ENCODE results near the gene INAFM1. TPM values are rescaled to one million over a fixed set of nuclear protein-coding genes. Genes with fewer than 3 reads are reported as not detected.
A peak's percentile ranks its signal among the peaks of the same experiment; 100 is the strongest.
"Not testable (repeated sequence)": the region's sequence is repeated elsewhere in the genome, so short reads cannot be mapped to it uniquely, and the experiment has no call there.

The INAFM1 gene
- total RNA-seq, 1 donor from 2014 or later, result 18.2 TPM

DNA sequence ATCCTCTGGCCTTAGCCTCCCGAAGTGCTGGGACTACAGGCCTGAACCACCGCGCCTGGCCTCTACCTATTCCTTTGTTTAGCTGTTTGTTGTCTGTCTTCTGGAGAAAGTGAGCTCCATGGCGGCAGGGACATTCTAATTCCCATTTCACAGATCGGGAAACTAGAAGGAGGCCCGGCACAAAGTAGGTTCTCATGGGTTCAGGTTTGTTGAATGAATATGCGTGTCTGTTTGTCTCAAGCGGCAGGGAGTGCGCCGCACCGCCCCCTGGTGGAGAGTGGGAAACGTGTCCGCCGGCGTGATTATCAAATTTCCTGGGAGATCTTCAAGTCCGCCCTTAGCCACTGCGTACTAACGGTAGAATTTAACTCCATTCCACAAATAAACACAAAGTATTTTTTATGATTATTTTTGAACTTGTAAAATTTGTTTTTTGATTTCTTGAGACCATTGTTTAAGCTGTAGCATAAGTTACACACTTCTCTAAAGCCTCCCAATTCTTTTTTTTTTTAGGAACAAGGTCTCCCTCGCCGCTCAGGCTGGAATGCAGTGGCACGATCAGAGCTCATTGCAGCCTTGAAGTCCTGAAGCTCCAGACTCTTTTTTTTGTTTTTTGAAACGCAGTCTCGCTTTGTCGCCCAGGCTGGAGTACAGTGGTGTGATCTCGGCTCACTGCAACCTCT, 27.2 kb upstream of the INAFM1 start:
- intact Hi-C loops (cut with DNase I), result loop anchor here (5.0 kb wide), 1 partner anchor 100 kb away; no protein-coding TSS in a partner anchor
- Histone ChIP-seq H3K27ac (no peak overlapping the region), H3K27me3 (no peaks in the 10 kb centered on the region), H3K4me1 (peaks cover 9% of the 10 kb centered on the region), H3K36me3 (no peaks in the 10 kb centered on the region), H3K4me3 (no peak overlapping the region), H3K9me3 (no peaks in the 10 kb centered on the region)
- DNase-seq (peak; percentile 90), ATAC-seq (peak; percentile 49)
- TF ChIP-seq, protein P1, sequence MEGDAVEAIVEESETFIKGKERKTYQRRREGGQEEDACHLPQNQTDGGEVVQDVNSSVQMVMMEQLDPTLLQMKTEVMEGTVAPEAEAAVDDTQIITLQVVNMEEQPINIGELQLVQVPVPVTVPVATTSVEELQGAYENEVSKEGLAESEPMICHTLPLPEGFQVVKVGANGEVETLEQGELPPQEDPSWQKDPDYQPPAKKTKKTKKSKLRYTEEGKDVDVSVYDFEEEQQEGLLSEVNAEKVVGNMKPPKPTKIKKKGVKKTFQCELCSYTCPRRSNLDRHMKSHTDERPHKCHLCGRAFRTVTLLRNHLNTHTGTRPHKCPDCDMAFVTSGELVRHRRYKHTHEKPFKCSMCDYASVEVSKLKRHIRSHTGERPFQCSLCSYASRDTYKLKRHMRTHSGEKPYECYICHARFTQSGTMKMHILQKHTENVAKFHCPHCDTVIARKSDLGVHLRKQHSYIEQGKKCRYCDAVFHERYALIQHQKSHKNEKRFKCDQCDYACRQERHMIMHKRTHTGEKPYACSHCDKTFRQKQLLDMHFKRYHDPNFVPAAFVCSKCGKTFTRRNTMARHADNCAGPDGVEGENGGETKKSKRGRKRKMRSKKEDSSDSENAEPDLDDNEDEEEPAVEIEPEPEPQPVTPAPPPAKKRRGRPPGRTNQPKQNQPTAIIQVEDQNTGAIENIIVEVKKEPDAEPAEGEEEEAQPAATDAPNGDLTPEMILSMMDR (IDR thresholded peaks at IDR 0.05), result peak; percentile 96

DNA sequence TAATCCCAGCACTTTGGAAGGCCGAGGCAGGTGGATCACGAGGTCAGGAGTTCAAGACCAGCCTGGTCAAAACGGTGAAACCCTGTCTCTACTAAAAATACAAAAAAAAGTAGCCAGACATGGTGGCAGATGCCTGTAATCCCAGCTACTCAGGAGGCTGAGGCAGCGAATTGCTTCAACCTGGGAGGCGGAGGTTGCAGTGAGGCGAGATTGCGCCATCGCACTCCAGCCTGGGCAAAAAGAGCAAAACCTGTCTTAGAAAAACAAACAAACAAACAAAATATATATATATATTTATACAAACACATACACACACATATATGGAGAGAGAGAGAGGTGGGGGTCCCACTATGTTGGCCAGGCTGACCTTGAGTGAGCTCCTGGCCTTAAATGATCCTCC, 21.7 kb upstream of the INAFM1 start:
- H3K9me3 ChIP-seq; ATAC-seq; intact Hi-C loops (cut with DNase I); H3K27me3 ChIP-seq; H3K4me3 ChIP-seq; DNase-seq; H3K27ac ChIP-seq; H3K36me3 ChIP-seq: not testable (repeated sequence)
- H3K4me1 ChIP-seq, result peaks cover 11% of the 10 kb centered on the region

DNA sequence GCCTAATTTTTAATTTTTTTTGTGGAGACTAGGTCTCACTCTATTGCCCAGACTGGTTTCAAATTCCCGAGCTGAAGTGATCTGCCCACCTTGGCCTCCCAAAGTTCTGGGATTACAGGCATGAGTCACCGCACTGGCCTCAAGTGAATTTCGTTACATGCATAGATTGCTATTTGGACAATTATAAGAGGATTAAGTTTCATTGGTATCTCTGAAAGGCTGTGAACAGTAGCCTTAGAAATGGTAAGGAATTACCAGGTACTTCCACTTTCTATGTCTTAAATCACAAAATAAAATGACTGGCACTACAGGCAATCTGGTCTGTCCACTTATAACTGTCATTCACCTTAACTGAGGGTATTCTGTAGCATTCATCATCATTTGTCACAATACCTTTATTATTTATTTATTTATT, 21.2 kb upstream of the INAFM1 start:
- DNase-seq (no peak), ATAC-seq (no peak)
- no peak overlapping the region for H3K4me3 ChIP-seq
- H3K9me3 ChIP-seq, result no peaks in the 10 kb centered on the region
- intact Hi-C loops (cut with DNase I), result no loop called here
- no peaks in the 10 kb centered on the region for H3K27me3 ChIP-seq
- TF ChIP-seq, protein P1 (IDR thresholded peaks at IDR 0.05), result no peak
- peaks cover 2% of the 10 kb centered on the region for H3K36me3 ChIP-seq
- H3K4me1 ChIP-seq, result peaks cover 15% of the 10 kb centered on the region
- no peak overlapping the region for H3K27ac ChIP-seq

DNA sequence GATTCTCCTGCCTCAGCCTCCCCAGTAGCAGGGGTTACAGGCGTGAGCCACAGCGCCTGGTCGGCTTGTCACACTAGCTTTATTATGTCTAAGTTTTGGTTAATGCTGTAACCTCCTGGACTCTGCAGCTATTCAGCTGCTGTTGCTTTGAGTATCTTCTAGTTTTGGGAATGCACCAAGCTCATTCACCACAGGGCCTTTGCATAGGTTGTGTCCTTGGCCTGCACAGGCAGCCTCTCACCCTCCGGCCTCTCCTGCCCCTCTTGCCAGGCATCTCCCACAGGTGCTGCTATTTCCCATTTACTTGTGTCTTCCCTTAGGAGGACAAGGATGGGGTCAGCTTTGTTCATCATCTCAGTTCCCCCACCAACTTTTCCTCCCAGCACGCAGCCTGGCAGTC, 20.7 kb upstream of the INAFM1 start:
- no peaks in the 10 kb centered on the region for H3K9me3 ChIP-seq
- peaks cover 19% of the 10 kb centered on the region for H3K4me1 ChIP-seq
- TF ChIP-seq, protein P1 (IDR thresholded peaks at IDR 0.05), result no peak
- H3K27ac ChIP-seq, result no peak overlapping the region
- DNase-seq (no peak), ATAC-seq (no peak)
- no peaks in the 10 kb centered on the region for H3K27me3 ChIP-seq
- H3K4me3 ChIP-seq, result no peak overlapping the region
- peaks cover 6% of the 10 kb centered on the region for H3K36me3 ChIP-seq
- intact Hi-C loops (cut with DNase I), result no loop called here

DNA sequence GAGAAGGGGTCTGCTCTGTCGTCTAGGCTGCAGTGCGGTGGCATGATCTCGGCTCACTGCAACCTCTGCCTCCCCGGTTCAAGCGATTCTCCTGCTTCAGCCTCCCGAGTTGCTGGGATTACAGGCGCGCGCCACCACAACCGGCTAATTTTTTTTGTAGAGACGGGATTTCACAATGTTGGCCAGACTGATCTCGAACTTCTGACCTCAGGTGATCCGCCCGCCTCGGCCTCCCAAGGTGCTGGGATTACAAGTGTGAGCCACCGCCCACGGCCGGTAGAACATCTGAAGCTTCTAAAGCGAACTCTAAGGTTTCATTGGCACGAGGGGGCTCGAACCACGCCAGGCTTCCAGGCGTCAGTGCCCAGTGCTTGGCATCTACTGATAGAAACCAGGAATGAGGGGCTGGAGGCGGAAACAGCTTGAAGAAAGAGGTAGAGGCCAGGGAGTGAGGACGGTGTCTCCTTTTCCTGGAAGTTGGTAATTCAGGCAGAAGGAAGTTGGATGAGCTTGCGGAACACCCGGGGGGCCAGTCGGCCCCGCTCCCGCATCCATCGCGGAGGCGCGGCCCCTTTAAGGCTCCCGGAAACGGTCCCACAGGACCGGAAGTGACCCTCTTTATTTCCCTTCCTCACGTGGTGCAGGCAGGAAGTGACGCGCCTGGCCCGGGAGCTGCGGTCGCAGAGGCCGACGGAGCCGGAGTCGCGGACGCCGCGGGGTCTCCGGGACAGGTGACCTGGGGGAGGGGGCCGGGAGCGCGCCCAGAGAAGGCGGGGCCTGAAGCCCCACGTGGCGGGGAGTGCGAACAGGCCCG, 18.6 kb upstream of the INAFM1 start, which contains the start of gene CCDC9:
Gene CCDC9, plus strand, starts transcription at position 647 of the 814 bp plus-strand sequence. CDS start 1,876 bp downstream, outside the sequence.
- TF ChIP-seq, protein P1 (IDR thresholded peaks at IDR 0.05), result no peak
- Histone ChIP-seq H3K27ac (peak within 1 kb of the TSS; percentile 87), H3K36me3 (peaks cover 28% of the 10 kb centered on the region), H3K9me3 (no peaks in the 10 kb centered on the region), H3K4me3 (peak within 1 kb of the TSS; percentile 51), H3K4me1 (peaks cover 19% of the 10 kb centered on the region), H3K27me3 (no peaks in the 10 kb centered on the region)
- ATAC-seq (peak; percentile 67), DNase-seq (peak; percentile 99)
- intact Hi-C loops (cut with DNase I), result no loop called here

All from upper lobe of right lung (tissue), 1 donor.